GM19463 (cell line): ENCODE measurements around the gene PTPRG.

Source experiments
- ATAC-seq: cut with Tn5 transposase; IDR thresholded peaks from one replicate; pipeline ENCODE4 v1.9.1; 2021; ENCODE audit warnings: mild to moderate bottlenecking, moderate library complexity; ENCODE audit not compliant: unreplicated experiment

Gene PTPRG

GRCh38 chr3:62237286-62237948 is 676.0 kb downstream of the PTPRG start:
- ATAC-seq: peak; percentile 4

- peak; percentile 76 for ATAC-seq
Observed at GRCh38 chr3:62238003-62238402, 676.6 kb downstream of the PTPRG start.

- ATAC-seq: peak; percentile 75
Observed at GRCh38 chr3:62238431-62238830, 677.1 kb downstream of the PTPRG start.

GRCh38 chr3:62241279-62241678 is 679.9 kb downstream of the PTPRG start:
- no peak for ATAC-seq

GRCh38 chr3:62242831-62243509 is 681.6 kb downstream of the PTPRG start:
- ATAC-seq: no peak

- no peak for ATAC-seq
Observed at GRCh38 chr3:62246094-62246493, 684.7 kb downstream of the PTPRG start.

GRCh38 chr3:62246985-62247384 is 685.6 kb downstream of the PTPRG start:
- no peak for ATAC-seq

- no peak for ATAC-seq
Observed at GRCh38 chr3:62248734-62249483, 687.5 kb downstream of the PTPRG start.

- ATAC-seq: no peak
Observed at GRCh38 chr3:62249484-62249776, 688.1 kb downstream of the PTPRG start.

GRCh38 chr3:62249855-62250543 is 688.6 kb downstream of the PTPRG start:
- ATAC-seq: no peak

- ATAC-seq: no peak
Observed at GRCh38 chr3:62252438-62253157, 691.2 kb downstream of the PTPRG start.

GRCh38 chr3:62253971-62254370 is 692.6 kb downstream of the PTPRG start:
- ATAC-seq: no peak

GRCh38 chr3:62255758-62256157 is 694.4 kb downstream of the PTPRG start:
- ATAC-seq: no peak

GRCh38 chr3:62259924-62260323 is 698.6 kb downstream of the PTPRG start:
- no peak for ATAC-seq

GRCh38 chr3:62260655-62261054 is 699.3 kb downstream of the PTPRG start:
- ATAC-seq: no peak

- peak; percentile 54 for ATAC-seq
Observed at GRCh38 chr3:62261121-62261520, 699.8 kb downstream of the PTPRG start.

GRCh38 chr3:62261736-62262135 is 700.4 kb downstream of the PTPRG start:
- ATAC-seq: peak; percentile 52

GRCh38 chr3:62265528-62265927 is 704.2 kb downstream of the PTPRG start:
- no peak for ATAC-seq

GRCh38 chr3:62266668-62267283 is 705.4 kb downstream of the PTPRG start:
- ATAC-seq: no peak

GRCh38 chr3:62276658-62277180 is 715.3 kb downstream of the PTPRG start:
- ATAC-seq: no peak
